Heart left ventricle (tissue), 13 donors: ENCODE measurements around the gene MPV17L2.

Source experiments
- CTCF ChIP-seq, 12 donors: fragments of 200-600 bp; sonication (generic) in 4 of 12; IDR thresholded peaks; one replicate each; pipeline versions ENCODE4 v1.5.0 to v1.8.0; 2018 to 2022; ENCODE audit warnings: antibody characterized with exemption in 12 of 12, mild to moderate bottlenecking in 5 of 12
- POLR2A ChIP-seq, 2 donors: fragments of 450-650 bp; IDR thresholded peaks; one replicate each; pipeline ENCODE4 v1.6.1; 2017; ENCODE audit warnings: antibody characterized with exemption in 2 of 2, mild to moderate bottlenecking in 2 of 2, moderate library complexity in 2 of 2
- donor health status: ischemic (EF 13 %, LVEDD 7.1; RV severe dilation, severe dysfunction).
- donor health status: DM: no; HTN: yes; CAD: no.
- donor health status: DM: no; HTN: no; CAD: no.
- donor health status: ischemic (EF 25% LVEDD 6.9; RV normal size, moderate dysfunction).
- donor health status: ischemic (EF 25% LVEDD 5.7; RV mildly dilated, moderate dysfunction).
- donor health status: ischemic (EF 35%, LVEDD 5.7; RV mildly dilated, moderate dysfunction).
- donor health status: nonischemic (EF 11% LVEDD 7.7; RV severe dilation, severe dysfunction).
- donor health status: DM: yes; HTN: yes; CAD: no.
- donor health status: PGD.
- donor health status: ischemic (EF 29% LVEDD 5.4; RV normal size, mild dysfunction).
- donor health status: nonischemic (EF 23%, LVEDD 6.1; RV moderate dilation, normal function).

- TF ChIP-seq CTCF (IDR thresholded peaks at IDR 0.05) (no peak), POLR2A (IDR thresholded peaks at IDR 0.05) (no peak)
These were observed 32.3 kb downstream of the MPV17L2 start for GRCh38 chr19:18225355-18225701.
